NCI-H226 (cell line): ENCODE results near the gene TXNL4A.
"Not testable (repeated sequence)": the region's sequence is repeated elsewhere in the genome, so short reads cannot be mapped to it uniquely, and the experiment has no call there.

Source experiments
- DNase-seq: peaks from one replicate; pipeline ENCODE4 v3.0.0-alpha.2; 2015

TXNL4A gene

GRCh38 chr18:79988451-79989194 lies at the start of gene TXNL4A:
TXNL4A (minus strand) TSS chr18:79988563; CDS start chr18:79988392, 171 bp downstream.
- peak; percentile 77 for DNase-seq

- DNase-seq, result no peak
Observed at GRCh38 chr18:80037300-80037699, 48.9 kb upstream of the TXNL4A start.

- DNase-seq, result no peak
Observed at GRCh38 chr18:80035997-80036396, 47.6 kb upstream of the TXNL4A start.

- no peak for DNase-seq
Observed at GRCh38 chr18:80034852-80035406, 46.6 kb upstream of the TXNL4A start.

GRCh38 chr18:80034068-80034851 lies 45.9 kb upstream of the TXNL4A start, which contains the start of gene RBFA:
RBFA (plus strand) TSS chr18:80034434; CDS start chr18:80034496, 62 bp downstream.
- peak; percentile 75 for DNase-seq

GRCh38 chr18:80033181-80034067 lies 45.1 kb upstream of the TXNL4A start:
- peak; percentile 3 for DNase-seq

- DNase-seq, result no peak
Observed at GRCh38 chr18:80029690-80030089, 41.3 kb upstream of the TXNL4A start.

GRCh38 chr18:80027719-80028118 lies 39.4 kb upstream of the TXNL4A start:
- DNase-seq, result not testable (repeated sequence)

GRCh38 chr18:80026363-80026762 lies 38.0 kb upstream of the TXNL4A start:
- DNase-seq, result no peak

GRCh38 chr18:80023173-80023572 lies 34.8 kb upstream of the TXNL4A start:
- no peak for DNase-seq

- DNase-seq, result no peak
Observed at GRCh38 chr18:80022613-80023012, 34.2 kb upstream of the TXNL4A start.

GRCh38 chr18:80012714-80013113 lies 24.4 kb upstream of the TXNL4A start:
- DNase-seq, result no peak

GRCh38 chr18:80011496-80012137 lies 23.3 kb upstream of the TXNL4A start:
- not testable (repeated sequence) for DNase-seq

GRCh38 chr18:80010551-80010906 lies 22.2 kb upstream of the TXNL4A start:
- no peak for DNase-seq

- peak; percentile 88 for DNase-seq
Observed at GRCh38 chr18:80009661-80010550, 21.5 kb upstream of the TXNL4A start.

GRCh38 chr18:80006724-80007123 lies 18.4 kb upstream of the TXNL4A start:
- no peak for DNase-seq

- no peak for DNase-seq
Observed at GRCh38 chr18:80004600-80005342, 16.4 kb upstream of the TXNL4A start.

- DNase-seq, result no peak
Observed at GRCh38 chr18:80002468-80002867, 14.1 kb upstream of the TXNL4A start.

- DNase-seq, result no peak
Observed at GRCh38 chr18:80000877-80001276, 12.5 kb upstream of the TXNL4A start.

GRCh38 chr18:79999701-80000100 lies 11.3 kb upstream of the TXNL4A start:
- not testable (repeated sequence) for DNase-seq
